Omental fat pad (tissue), 4 donors: Measurements from ENCODE around the gene WAPL. TPM values are rescaled to one million over a fixed set of nuclear protein-coding genes. Genes with fewer than 3 reads are reported as not detected.
"Not testable (repeated sequence)": the region's sequence is repeated elsewhere in the genome, so short reads cannot be mapped to it uniquely, and the experiment has no call there.

Source experiments
- ATAC-seq: fragments of 150-250 bp; one replicate; pipeline ENCODE4 v1.9.1; 2016; ENCODE audit warnings: mild to moderate bottlenecking, moderate library complexity; ENCODE audit not compliant: low FRiP score
- DNase-seq: peaks from one replicate; pipeline ENCODE4 v3.0.0-alpha.2; 2019; ENCODE audit warnings: low spot score
- total RNA-seq, 4 donors: library from RNA; depleted of rRNA; stranded (reverse); fragments of >200 nt; gene quantifications; one replicate each; pipeline ENCODE4 v1.1.0, GENCODE V29; 2016
- TF ChIP-seq, protein P1 (sequence below), 3 donors: fragments of 450-650 bp; IDR thresholded peaks; one replicate each; pipeline ENCODE4 v1.5.1; 2016 to 2017; ENCODE audit warnings: antibody characterized with exemption in 3 of 3, mild to moderate bottlenecking in 3 of 3, moderate library complexity in 2 of 3

WAPL gene
- total RNA-seq, 4 donors from 2014 or later: 29.8 to 61.5 (median 40.1) TPM

DNA sequence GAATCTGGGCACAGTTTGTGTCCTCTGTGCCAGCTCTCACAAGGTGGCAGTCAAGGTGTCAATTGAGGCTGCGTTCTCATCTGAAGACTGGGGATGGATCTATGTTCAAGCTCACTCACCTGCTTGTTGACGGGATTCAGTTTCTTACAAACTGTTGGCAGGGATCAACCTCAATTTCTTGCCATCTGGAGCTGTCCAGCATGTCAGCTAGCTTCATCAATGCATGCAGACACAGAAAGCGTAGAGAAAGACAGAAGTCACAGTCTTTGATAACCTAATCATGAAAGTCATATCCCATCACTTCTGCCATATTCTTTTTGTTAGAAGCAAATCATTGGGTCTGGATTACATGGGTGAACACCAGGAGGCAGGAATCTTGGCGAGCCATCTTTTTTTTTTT lies 32.0 kb upstream of the WAPL start:
- TF ChIP-seq, protein P1, sequence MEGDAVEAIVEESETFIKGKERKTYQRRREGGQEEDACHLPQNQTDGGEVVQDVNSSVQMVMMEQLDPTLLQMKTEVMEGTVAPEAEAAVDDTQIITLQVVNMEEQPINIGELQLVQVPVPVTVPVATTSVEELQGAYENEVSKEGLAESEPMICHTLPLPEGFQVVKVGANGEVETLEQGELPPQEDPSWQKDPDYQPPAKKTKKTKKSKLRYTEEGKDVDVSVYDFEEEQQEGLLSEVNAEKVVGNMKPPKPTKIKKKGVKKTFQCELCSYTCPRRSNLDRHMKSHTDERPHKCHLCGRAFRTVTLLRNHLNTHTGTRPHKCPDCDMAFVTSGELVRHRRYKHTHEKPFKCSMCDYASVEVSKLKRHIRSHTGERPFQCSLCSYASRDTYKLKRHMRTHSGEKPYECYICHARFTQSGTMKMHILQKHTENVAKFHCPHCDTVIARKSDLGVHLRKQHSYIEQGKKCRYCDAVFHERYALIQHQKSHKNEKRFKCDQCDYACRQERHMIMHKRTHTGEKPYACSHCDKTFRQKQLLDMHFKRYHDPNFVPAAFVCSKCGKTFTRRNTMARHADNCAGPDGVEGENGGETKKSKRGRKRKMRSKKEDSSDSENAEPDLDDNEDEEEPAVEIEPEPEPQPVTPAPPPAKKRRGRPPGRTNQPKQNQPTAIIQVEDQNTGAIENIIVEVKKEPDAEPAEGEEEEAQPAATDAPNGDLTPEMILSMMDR (IDR thresholded peaks at IDR 0.05): no peak
- ATAC-seq: no peak
- no peak for DNase-seq

DNA sequence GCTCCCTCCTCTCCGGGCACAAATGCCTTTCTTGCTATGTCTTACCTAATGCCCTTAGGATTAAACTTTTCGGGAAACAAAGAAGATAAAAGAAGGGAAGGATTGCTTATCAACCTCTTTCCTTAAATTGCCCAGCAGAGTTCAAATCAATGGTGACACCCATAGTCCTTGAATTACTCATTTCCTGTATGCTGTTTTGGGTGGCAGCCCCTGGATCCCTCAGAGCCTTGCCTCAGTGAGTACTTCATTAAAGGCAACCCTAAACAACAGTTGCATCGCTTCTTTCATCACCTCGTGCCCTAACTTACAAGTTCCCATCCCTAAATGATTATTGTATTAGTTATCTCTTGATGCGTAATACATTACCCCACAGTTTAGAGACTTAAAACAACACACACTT lies 31.6 kb upstream of the WAPL start:
- ATAC-seq: no peak
- DNase-seq: no peak
- TF ChIP-seq, protein P1 (IDR thresholded peaks at IDR 0.05): no peak

DNA sequence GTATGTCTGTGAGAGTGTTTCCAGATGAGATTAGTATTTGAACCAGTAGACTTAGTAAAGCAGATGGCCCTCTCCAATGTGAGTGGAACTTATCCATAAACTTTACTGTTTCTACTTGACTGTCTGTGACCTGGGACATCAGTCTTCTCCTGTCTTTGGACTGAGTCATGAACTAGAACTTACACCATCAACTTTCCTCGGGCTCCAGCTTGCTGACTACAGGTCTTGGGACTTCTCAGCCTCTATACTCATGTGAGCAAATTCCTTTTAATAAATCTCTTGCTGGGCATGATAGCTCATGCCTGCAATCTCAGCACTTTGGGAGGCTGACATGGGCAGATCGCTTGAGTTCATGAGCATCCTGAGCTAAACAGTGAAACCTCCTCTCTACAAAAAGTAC lies 25.7 kb upstream of the WAPL start:
- ATAC-seq: no peak
- TF ChIP-seq, protein P1 (IDR thresholded peaks at IDR 0.05): no peak
- DNase-seq: no peak

DNA sequence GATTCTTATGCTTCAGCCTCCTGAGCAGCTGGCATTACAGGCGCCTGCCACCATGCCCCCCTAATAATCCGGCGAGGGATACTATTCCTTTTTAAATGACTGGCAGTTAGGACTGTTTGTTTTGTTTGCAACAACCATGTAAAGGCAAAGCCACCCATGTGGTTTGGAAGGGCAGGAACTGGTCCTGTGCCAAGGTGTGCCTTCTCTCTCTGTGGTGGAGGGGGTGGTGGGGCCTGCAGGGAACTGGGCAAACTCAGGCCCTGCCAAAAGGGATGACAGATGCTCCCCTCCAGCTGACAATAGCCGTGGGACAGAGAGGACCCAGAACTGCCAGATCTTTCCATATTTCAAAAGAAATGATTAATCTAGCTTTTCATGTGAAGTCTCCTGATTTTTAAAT lies 23.5 kb upstream of the WAPL start:
- no peak for ATAC-seq

DNA sequence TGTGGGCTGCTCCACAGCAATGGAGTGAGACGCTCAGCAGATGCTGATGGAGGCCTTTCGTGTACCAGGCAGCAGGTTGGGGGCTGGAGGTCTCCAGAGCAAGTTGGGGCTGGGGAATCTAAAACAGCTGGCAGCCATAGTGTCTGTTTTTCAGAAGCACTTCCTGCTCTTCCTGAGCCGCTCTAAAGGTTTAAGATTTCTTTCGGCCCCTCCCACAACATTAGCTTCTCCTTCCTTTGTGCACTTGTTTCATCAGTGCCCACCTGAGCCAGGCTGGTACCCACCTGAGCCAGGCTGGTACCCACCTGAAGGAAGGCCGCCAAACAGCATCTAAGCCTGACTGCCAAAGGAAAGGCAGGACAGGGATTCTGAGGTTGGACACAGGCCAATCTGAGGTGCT lies 18.4 kb upstream of the WAPL start:
- no peak for DNase-seq
- no peak for ATAC-seq
- TF ChIP-seq, protein P1 (IDR thresholded peaks at IDR 0.05): no peak

More for the DNA sequence above, 23.5 kb upstream of the WAPL start:
- TF ChIP-seq, protein P1 (IDR thresholded peaks at IDR 0.05): no peak
- no peak for DNase-seq

DNA sequence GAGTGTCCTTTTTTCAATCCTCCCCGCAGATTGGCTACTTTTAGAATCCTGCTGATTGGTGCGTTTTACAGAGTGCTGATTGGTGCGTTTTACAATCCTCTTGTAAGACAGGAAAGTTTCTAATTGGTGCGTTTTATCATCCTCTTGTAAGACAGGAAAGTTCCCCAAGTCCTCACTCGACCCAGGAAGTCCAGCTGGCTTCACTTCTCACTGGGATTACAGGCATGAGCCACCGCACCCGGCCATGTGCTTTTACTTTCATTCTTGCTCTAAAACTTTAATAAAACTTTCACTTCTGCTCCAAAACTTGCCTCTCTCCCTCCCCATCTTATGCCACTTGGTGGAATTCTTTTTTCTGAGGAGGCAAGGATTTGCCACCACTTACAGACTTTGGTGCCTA lies 17.0 kb upstream of the WAPL start:
- ATAC-seq: no peak

DNA sequence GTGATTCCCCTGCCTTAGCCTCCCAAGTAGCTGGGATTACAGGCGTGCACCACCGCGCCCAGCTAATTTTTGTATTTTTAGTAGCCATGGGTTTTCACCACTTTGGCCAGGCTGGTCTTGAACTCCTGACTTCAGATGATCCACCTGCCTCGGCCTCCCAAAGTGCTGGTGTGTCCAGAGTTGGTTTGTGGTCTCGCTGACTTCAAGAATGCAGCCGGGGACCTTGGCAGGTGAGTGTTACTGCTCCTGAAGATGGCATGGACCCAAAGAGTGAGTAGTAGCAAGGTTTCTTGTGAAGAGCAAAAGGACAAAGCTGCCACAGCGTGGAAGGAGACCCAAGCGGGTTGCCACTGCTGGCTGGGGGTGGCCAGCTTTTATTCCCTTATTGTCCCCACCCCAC lies 16.4 kb upstream of the WAPL start:
- not testable (repeated sequence) for ATAC-seq, DNase-seq

More for the DNA sequence above, 17.0 kb upstream of the WAPL start:
- no peak for DNase-seq
- TF ChIP-seq, protein P1 (IDR thresholded peaks at IDR 0.05): no peak
